Cardiac fibroblast (primary cell): ENCODE measurements around the gene GPR107.
A peak's percentile ranks its signal among the peaks of the same experiment; 100 is the strongest.
"Not testable (repeated sequence)": the region's sequence is repeated elsewhere in the genome, so short reads cannot be mapped to it uniquely, and the experiment has no call there.

Experiments
- DNase-seq, 2 donors: peaks; one replicate each; pipeline versions ENCODE4 v3.0.0 to v3.0.0-alpha.2; 2010; ENCODE audit warnings: low read depth in 2 of 2
- H3K4me3 ChIP-seq, 2 donors: replicated peaks in 1 of 2; 1 replicate in 1 of 2; 2 replicates in 1 of 2; pipeline ENCODE4 v1.5.1; 2011; ENCODE audit warnings: low read depth in 2 of 2, low read length in 2 of 2, mild to moderate bottlenecking in 2 of 2, moderate library complexity in 1 of 2
- CTCF ChIP-seq: IDR thresholded peaks from one replicate; pipeline ENCODE4 v1.5.1; 2011; ENCODE audit warnings: low read depth, mild to moderate bottlenecking, low read length, inconsistent platforms

GPR107 gene

DNA sequence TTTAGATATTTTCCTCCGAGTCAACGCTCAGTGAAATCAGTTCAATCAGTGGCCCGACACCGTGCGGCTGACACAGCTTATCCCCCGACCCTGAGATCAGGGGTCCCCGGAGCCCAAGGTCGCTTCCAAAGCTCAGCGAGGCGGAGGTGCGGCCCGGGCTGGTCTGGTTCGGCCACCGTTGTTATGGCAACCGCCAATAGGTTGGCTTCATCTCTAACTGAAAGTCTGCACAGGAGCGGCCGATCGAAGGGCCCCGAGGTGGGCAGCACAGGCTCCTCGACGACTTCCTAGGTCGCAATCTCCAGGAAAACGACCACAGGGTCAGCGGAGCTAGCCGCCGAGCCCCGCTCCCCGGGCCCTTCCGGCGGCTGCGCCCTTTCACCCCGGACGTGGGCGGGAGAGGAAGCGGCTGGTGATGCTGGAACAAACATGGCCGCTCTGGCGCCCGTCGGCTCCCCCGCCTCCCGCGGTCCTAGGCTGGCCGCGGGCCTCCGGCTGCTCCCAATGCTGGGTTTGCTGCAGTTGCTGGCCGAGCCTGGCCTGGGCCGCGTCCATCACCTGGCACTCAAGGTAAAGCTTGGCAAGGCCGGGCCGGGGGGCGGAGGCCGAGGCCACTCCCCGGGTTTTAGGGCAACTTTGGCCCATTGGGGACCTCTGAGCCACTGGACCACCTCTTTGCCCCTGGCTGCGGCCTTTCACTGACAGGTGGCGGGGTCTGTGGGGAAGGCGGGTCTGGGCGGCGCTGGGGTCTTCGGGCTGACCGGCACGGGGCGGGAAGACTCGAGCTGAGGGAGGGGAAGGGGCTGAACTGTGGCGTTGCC lies at the start of gene GPR107:
TSS of gene GPR107 (plus strand) at position 403 of the 821 bp plus-strand sequence. CDS start at position 430, 27 bp downstream.
- peak; percentile 72 to 77 for DNase-seq
- no peak for TF ChIP-seq CTCF

DNA sequence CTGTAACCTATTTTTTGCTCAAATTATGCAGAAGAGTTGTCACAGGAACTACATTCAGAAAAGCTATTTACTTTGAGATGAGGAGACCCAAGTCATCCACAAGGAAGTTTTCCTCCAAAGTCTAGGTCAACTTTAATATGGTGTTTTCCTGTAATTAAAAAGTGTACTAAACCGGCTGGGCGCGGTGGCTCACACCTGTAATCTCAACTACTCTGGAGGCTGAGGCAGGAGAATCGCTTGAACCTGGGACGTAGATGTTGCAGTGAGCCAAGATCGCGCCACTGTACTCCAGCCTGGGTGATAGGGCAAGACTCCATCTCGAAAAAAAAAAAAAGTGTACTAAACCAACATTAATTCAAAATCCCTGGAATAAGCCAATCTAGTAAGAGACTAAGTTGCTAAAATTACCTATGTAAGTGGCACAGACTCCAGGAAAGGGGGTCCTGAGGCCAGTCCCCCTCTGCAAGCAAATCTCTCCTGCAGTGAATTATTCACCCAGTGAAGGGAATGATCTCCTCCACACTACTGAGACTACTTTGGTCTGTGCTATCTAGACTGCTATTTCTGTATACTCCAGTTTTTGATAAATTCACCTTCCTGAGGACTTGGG lies 49.7 kb upstream of the GPR107 start:
- H3K4me3 ChIP-seq: no peak overlapping the region
- DNase-seq: no peak
- TF ChIP-seq CTCF: no peak

More for the DNA sequence above, at the start of gene GPR107:
- H3K4me3 ChIP-seq: peak within 1 kb of the TSS; percentile 90 to 98

DNA sequence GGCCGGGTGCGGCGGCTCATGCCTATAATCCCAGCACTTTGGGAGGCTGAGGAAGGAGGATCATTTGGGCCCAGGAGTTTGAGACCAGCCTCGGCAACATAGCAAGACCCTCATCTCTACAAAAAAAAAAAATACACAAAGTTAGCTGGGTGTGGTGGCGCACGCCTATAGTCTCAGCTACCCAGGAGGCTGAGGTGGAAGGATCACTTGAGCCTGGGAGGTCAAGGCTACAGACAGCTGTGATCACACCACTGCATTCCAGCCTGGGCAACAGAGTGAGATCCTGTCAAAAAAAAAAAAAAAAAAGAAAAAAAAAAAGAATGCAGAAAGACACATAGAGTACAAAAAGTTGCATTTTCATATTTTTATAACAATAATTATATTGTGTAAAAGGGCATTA lies 46.8 kb upstream of the GPR107 start:
- H3K4me3 ChIP-seq, DNase-seq: not testable (repeated sequence)

DNA sequence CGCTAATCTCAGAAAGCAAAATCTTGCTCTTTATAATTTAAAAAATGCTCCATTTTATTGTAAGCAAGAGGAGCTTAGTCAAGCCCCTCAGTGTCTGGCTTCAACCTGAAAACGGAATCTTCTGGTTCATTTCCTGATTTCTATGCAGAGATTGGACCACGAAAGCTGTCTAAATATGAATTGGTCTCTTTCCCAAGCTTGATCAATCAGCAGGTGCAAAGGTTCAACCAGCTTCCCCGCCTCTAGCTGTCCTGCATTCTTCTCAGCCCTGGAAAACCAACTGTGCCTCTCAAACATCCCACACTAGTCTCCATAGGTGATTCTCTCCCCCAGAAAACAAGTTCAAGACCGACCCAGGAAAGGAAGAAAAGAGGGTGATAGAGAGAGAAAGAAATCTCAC lies 45.2 kb upstream of the GPR107 start:
- TF ChIP-seq CTCF: no peak
- no peak overlapping the region for H3K4me3 ChIP-seq
- DNase-seq: no peak

- DNase-seq, H3K4me3 ChIP-seq: not testable (repeated sequence)
Measured at GRCh38 chr9:130009546-130009945, 44.2 kb upstream of the GPR107 start.

DNA sequence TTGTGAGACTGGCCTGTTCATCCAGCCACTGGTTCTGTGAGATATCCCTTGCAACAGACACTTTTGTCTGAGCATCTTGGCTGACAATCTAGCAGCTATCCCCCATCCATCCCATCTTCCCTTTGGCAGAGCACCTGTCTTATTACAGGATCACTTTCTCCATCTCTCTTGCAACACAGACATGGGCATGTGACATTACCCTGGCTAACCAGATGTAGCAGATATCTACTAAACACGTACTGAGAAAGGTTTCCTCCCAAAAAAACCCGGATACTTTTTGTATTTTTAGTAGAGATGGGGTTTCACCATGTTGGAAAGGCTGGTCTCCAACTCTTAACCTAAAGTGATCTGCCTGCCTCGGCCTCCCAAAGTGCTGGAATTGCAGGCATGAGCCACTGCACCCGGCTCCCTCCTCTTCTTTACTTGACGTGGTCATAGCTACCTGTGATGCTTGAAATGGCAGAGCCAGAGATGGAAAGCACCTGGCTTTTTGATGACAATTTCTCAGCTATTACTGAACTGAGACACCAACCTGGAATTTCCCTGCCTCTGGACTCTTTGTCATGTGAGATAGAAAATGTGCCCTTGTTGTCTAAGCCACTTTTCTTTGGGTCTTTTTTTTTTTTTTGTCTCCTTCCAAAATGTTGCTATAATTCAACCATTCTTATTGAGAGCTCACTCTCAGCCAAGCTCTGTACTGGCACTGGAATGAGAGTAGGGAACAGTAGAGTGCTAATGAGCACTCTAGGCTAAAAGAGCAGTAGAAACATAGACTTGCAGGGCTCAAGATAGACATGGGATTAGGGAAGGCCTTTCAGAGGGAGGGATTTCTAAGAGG lies 43.3 kb upstream of the GPR107 start:
- H3K4me3 ChIP-seq: no peak overlapping the region
- TF ChIP-seq CTCF: no peak
- no peak for DNase-seq

- DNase-seq: no peak
- TF ChIP-seq CTCF: no peak
- H3K4me3 ChIP-seq: no peak overlapping the region
Measured at GRCh38 chr9:130013326-130013725, 40.4 kb upstream of the GPR107 start.
